ENCODE measurements around the gene MAPK12.

The MAPK12 gene

GRCh38 chr22:50305393-50305922 lies 44.0 kb upstream of the MAPK12 start:
- H3K27ac ChIP-seq (ENCODE audit: low read depth, low read length): no peak overlapping the region
- no peaks in the 10 kb centered on the region for H3K36me3 ChIP-seq (ENCODE audit: control insufficient read depth, insufficient read depth, low read length)
- H3K9ac ChIP-seq (ENCODE audit: low read depth, low read length): no peak overlapping the region
- peaks cover 4% of the 10 kb centered on the region; the same call in 1 of the 2 replicates for H3K27me3 ChIP-seq (ENCODE audit: control insufficient read depth, insufficient read depth, low read length)
- 0 out of 2 replicates have a peak overlapping the region, but pooled peaks have one; percentile 77 for H3K4me3 ChIP-seq (ENCODE audit: low read depth, low read length)
- H3K4me1 ChIP-seq (ENCODE audit: control insufficient read depth, insufficient read depth, low read length): peaks cover 18% of the 10 kb centered on the region
- H3K9me3 ChIP-seq (ENCODE audit: control insufficient read depth, insufficient read depth, low read length): no peaks in the 10 kb centered on the region

GRCh38 chr22:50304528-50305392 lies 43.3 kb upstream of the MAPK12 start:
- no peaks in the 10 kb centered on the region for H3K36me3 ChIP-seq (ENCODE audit: control insufficient read depth, insufficient read depth, low read length)
- H3K9me3 ChIP-seq (ENCODE audit: control insufficient read depth, insufficient read depth, low read length): no peaks in the 10 kb centered on the region
- H3K4me1 ChIP-seq (ENCODE audit: control insufficient read depth, insufficient read depth, low read length): peaks cover 18% of the 10 kb centered on the region
- H3K27ac ChIP-seq (ENCODE audit: low read depth, low read length): no peak overlapping the region
- H3K27me3 ChIP-seq (ENCODE audit: control insufficient read depth, insufficient read depth, low read length): peaks cover 4% of the 10 kb centered on the region; the same call in 1 of the 2 replicates
- no peak overlapping the region for H3K4me3 ChIP-seq (ENCODE audit: low read depth, low read length)
- H3K9ac ChIP-seq (ENCODE audit: low read depth, low read length): no peak overlapping the region

DNA sequence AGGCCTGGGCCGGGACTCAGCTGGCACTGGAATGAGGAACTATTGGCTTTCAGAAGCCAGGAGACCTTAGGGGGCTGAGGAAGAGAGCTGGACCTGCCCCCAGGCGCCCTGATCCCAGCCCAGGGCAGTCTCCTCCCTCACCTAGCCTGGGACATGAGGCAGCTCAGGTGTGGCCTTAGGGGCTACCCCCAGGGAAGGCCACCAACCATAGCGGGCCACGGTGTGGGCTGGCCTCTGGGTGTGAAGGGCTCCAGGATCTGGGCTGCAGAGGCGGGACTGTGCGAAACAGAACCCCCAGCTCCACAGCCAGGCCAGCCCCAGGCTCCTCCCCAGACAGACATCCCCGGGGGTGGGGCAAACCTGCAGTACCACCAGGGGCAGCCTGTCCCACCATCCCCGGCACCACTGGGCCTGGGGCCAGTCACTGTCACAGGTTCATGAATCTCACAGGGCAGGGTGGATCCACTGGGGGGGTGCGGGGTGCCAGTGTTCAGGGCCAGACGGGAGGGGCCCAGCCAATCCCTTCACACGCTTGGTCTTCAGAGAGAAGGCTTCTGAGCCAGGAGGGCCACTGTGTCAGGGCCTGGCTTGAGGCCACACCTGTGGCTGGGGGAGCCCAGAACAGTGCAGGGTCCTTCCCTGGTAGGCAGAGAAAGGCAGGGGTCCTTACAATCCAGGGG lies 42.5 kb upstream of the MAPK12 start:
- Histone ChIP-seq H3K27me3 (ENCODE audit: control insufficient read depth, insufficient read depth, low read length) (peaks cover 4% of the 10 kb centered on the region; the same call in 1 of the 2 replicates), H3K4me3 (ENCODE audit: low read depth, low read length) (no peak overlapping the region), H3K4me1 (ENCODE audit: control insufficient read depth, insufficient read depth, low read length) (peaks cover 18% of the 10 kb centered on the region), H3K9ac (ENCODE audit: low read depth, low read length) (no peak overlapping the region), H3K36me3 (ENCODE audit: control insufficient read depth, insufficient read depth, low read length) (no peaks in the 10 kb centered on the region), H3K9me3 (ENCODE audit: control insufficient read depth, insufficient read depth, low read length) (no peaks in the 10 kb centered on the region), H3K27ac (ENCODE audit: low read depth, low read length) (no peak overlapping the region)

- peaks cover 21% of the 10 kb centered on the region for H3K4me1 ChIP-seq (ENCODE audit: control insufficient read depth, insufficient read depth, low read length)
- peaks cover 4% of the 10 kb centered on the region; the same call in 1 of the 2 replicates for H3K27me3 ChIP-seq (ENCODE audit: control insufficient read depth, insufficient read depth, low read length)
- no peaks in the 10 kb centered on the region for H3K36me3 ChIP-seq (ENCODE audit: control insufficient read depth, insufficient read depth, low read length)
- no peaks in the 10 kb centered on the region for H3K9me3 ChIP-seq (ENCODE audit: control insufficient read depth, insufficient read depth, low read length)
- no peak overlapping the region for H3K4me3 ChIP-seq (ENCODE audit: low read depth, low read length)
- no peak overlapping the region for H3K27ac ChIP-seq (ENCODE audit: low read depth, low read length)
- no peak overlapping the region for H3K9ac ChIP-seq (ENCODE audit: low read depth, low read length)
Observed at GRCh38 chr22:50303515-50303847, 42.0 kb upstream of the MAPK12 start.

DNA sequence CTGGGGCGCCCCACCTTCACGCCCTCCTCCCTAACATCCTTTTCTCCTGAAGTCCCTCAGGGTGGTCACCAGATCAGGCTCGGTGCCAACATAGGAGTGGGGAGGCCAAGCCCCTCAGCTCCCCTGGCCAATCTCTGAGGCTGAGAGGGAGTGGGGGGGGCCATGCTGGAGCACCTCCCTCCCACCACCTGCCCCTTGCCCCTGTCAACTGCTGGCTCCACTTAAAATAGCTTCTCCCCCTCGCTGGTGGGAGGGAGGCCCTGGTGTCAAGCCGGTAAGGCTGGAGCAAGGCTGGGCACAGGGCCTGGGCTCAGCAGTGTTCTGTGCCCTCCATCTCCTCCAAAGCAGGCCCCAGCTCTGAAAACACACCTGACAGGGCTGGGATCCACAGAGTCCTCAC lies 41.1 kb upstream of the MAPK12 start:
- Histone ChIP-seq H3K27me3 (ENCODE audit: control insufficient read depth, insufficient read depth, low read length) (peaks cover 4% of the 10 kb centered on the region; the same call in 1 of the 2 replicates), H3K27ac (ENCODE audit: low read depth, low read length) (no peak overlapping the region), H3K4me1 (ENCODE audit: control insufficient read depth, insufficient read depth, low read length) (peaks cover 21% of the 10 kb centered on the region), H3K36me3 (ENCODE audit: control insufficient read depth, insufficient read depth, low read length) (no peaks in the 10 kb centered on the region), H3K9ac (ENCODE audit: low read depth, low read length) (no peak overlapping the region), H3K9me3 (ENCODE audit: control insufficient read depth, insufficient read depth, low read length) (no peaks in the 10 kb centered on the region), H3K4me3 (ENCODE audit: low read depth, low read length) (no peak overlapping the region)

- Histone ChIP-seq H3K27ac (ENCODE audit: low read depth, low read length) (no peak overlapping the region), H3K36me3 (ENCODE audit: control insufficient read depth, insufficient read depth, low read length) (no peaks in the 10 kb centered on the region)
Observed at GRCh38 chr22:50302041-50302541, 40.6 kb upstream of the MAPK12 start.

GRCh38 chr22:50301581-50301991 lies 40.1 kb upstream of the MAPK12 start:
- H3K27ac ChIP-seq (ENCODE audit: low read depth, low read length): no peak overlapping the region
- H3K9me3 ChIP-seq (ENCODE audit: control insufficient read depth, insufficient read depth, low read length): no peaks in the 10 kb centered on the region
- H3K4me1 ChIP-seq (ENCODE audit: control insufficient read depth, insufficient read depth, low read length): peaks cover 21% of the 10 kb centered on the region
- H3K36me3 ChIP-seq (ENCODE audit: control insufficient read depth, insufficient read depth, low read length): no peaks in the 10 kb centered on the region
- H3K9ac ChIP-seq (ENCODE audit: low read depth, low read length): no peak overlapping the region
- H3K4me3 ChIP-seq (ENCODE audit: low read depth, low read length): no peak overlapping the region
- H3K27me3 ChIP-seq (ENCODE audit: control insufficient read depth, insufficient read depth, low read length): peaks cover 4% of the 10 kb centered on the region; the same call in 1 of the 2 replicates

More at GRCh38 chr22:50302041-50302541, 40.6 kb upstream of the MAPK12 start:
- H3K4me3 ChIP-seq (ENCODE audit: low read depth, low read length): no peak overlapping the region
- peaks cover 21% of the 10 kb centered on the region for H3K4me1 ChIP-seq (ENCODE audit: control insufficient read depth, insufficient read depth, low read length)
- peaks cover 4% of the 10 kb centered on the region; the same call in 1 of the 2 replicates for H3K27me3 ChIP-seq (ENCODE audit: control insufficient read depth, insufficient read depth, low read length)
- H3K9ac ChIP-seq (ENCODE audit: low read depth, low read length): no peak overlapping the region
- H3K9me3 ChIP-seq (ENCODE audit: control insufficient read depth, insufficient read depth, low read length): no peaks in the 10 kb centered on the region

DNA sequence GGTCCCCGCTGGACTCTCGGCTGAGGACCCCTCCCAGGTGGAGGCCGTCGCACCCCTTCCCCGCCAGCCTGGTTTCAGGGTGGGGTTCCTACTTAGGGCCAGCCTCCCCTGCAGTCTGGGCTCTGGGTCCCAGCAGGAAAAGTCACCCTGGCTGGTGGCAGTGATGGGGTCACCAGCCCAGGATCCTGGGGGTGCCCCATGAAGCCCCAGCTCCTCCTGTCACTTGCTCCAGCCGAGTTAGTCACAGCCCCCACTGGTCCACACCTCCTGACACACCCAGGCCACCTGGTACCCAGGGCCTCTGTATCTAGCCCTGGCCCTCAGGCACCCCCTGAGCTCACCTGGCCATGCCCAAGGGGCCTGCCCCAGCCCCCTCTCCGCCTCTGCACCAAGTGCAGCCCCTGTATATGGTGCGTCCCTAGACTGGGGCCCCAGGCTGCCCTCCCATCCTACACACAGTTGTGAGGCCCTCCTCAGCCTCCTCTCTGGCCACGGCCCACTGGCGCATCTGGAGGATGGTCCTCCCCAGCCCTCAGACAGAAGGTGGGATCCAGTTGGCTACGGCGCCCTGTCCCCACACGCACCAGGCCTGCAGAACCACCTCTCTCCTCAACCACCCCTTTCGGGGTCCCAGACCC lies 39.3 kb upstream of the MAPK12 start:
- Histone ChIP-seq H3K27me3 (ENCODE audit: control insufficient read depth, insufficient read depth, low read length) (no peaks in the 10 kb centered on the region), H3K4me3 (ENCODE audit: low read depth, low read length) (peak overlapping the region; percentile 58; the same call in 1 of the 2 replicates), H3K27ac (ENCODE audit: low read depth, low read length) (no peak overlapping the region), H3K9me3 (ENCODE audit: control insufficient read depth, insufficient read depth, low read length) (no peaks in the 10 kb centered on the region), H3K9ac (ENCODE audit: low read depth, low read length) (no peak overlapping the region), H3K36me3 (ENCODE audit: control insufficient read depth, insufficient read depth, low read length) (no peaks in the 10 kb centered on the region), H3K4me1 (ENCODE audit: control insufficient read depth, insufficient read depth, low read length) (peaks cover 14% of the 10 kb centered on the region)

- Histone ChIP-seq H3K36me3 (ENCODE audit: control insufficient read depth, insufficient read depth, low read length) (no peaks in the 10 kb centered on the region), H3K4me1 (ENCODE audit: control insufficient read depth, insufficient read depth, low read length) (peaks cover 13% of the 10 kb centered on the region), H3K27me3 (ENCODE audit: control insufficient read depth, insufficient read depth, low read length) (no peaks in the 10 kb centered on the region), H3K9me3 (ENCODE audit: control insufficient read depth, insufficient read depth, low read length) (no peaks in the 10 kb centered on the region), H3K4me3 (ENCODE audit: low read depth, low read length) (peak overlapping the region; percentile 58), H3K9ac (ENCODE audit: low read depth, low read length) (no peak overlapping the region; the same call in 1 of the 2 replicates), H3K27ac (ENCODE audit: low read depth, low read length) (no peak overlapping the region)
Observed at GRCh38 chr22:50299785-50300619, 38.5 kb upstream of the MAPK12 start.

All from HUES48 (cell line).